B cell (primary cell): ENCODE results near the gene PALM3. TPM values are rescaled to one million over a fixed set of nuclear protein-coding genes. Genes with fewer than 3 reads are reported as not detected.

Source experiments
- ATAC-seq: fragments of 200-7000 bp; cut with Tn5 transposase; one replicate; pipeline ENCODE4 v1.10.0; 2021; ENCODE audit warnings: low read depth, mild to moderate bottlenecking, moderate number of reproducible peaks, moderate library complexity
- CTCF ChIA-PET: fragments of 350-600 bp; sonication (Branson Sonifier 250); formaldehyde crosslinking; loops from one replicate; lab custom pipeline; 2021; ENCODE audit warnings: antibody characterized with exemption, inconsistent platforms; lab: Charles Lee
- POLR2A ChIA-PET: fragments of 350-600 bp; sonication (Branson Sonifier 250); formaldehyde crosslinking; loops from one replicate; lab custom pipeline; 2021; ENCODE audit warnings: antibody characterized with exemption; lab: Charles Lee
- DNase-seq: peaks from one replicate; pipeline ENCODE4 v3.0.0; 2013
- H2AFZ ChIP-seq: 2 replicates; pipeline ENCODE4 v1.6.1; 2012; ENCODE audit warnings: mild to moderate bottlenecking, low read depth, low read length; ENCODE audit not compliant: insufficient read depth, poor library complexity, severe bottlenecking
- H3K27ac ChIP-seq, 2 donors: 1 replicate in 1 of 2; 2 replicates in 1 of 2; pipeline ENCODE4 v1.5.1; 2012 to 2013; ENCODE audit warnings: low read length in 2 of 2, mild to moderate bottlenecking in 2 of 2, moderate library complexity in 1 of 2
- H3K27me3 ChIP-seq, 4 experiments: fragments of 200-600 bp in 1 of 4; sonication (generic) in 1 of 4; replicated peaks in 1 of 4; 1 replicate in 2 of 4; 2 replicates in 2 of 4; pipeline versions ENCODE4 v1.6.1 to v1.7.0; 2013 to 2016; ENCODE audit warnings: low read length in 3 of 4, mild to moderate bottlenecking in 2 of 4, mixed read lengths in 1 of 4, moderate library complexity in 1 of 4; ENCODE audit not compliant: insufficient read depth in 4 of 4, control insufficient read depth in 3 of 4; ENCODE audit errors: control extremely low read depth in 1 of 4
- H3K36me3 ChIP-seq, 2 experiments: replicated peaks in 1 of 2; 1 replicate in 1 of 2; 2 replicates in 1 of 2; pipeline versions ENCODE4 v1.6.1 to v1.7.1; 2013; ENCODE audit warnings: low read length in 1 of 2; ENCODE audit not compliant: insufficient read depth in 2 of 2, control insufficient read depth in 1 of 2; ENCODE audit errors: control extremely low read depth in 1 of 2, extremely low read depth in 1 of 2
- H3K4me1 ChIP-seq, 2 donors: fragments of 200-600 bp in 1 of 2; sonication (generic) in 1 of 2; 1 replicate in 1 of 2; 2 replicates in 1 of 2; pipeline versions ENCODE4 v1.5.1 to v1.6.1; 2013 to 2017; ENCODE audit warnings: low read length in 2 of 2; ENCODE audit not compliant: control insufficient read depth in 2 of 2, insufficient read depth in 2 of 2
- H3K4me2 ChIP-seq: replicated peaks from 2 replicates; pipeline ENCODE3; 2012; ENCODE audit warnings: mild to moderate bottlenecking, low read depth, low read length; ENCODE audit not compliant: poor library complexity, severe bottlenecking
- H3K4me3 ChIP-seq, 5 experiments: fragments of 200-600 bp in 1 of 5; sonication (generic) in 1 of 5; 1 replicate in 3 of 5; 2 replicates in 2 of 5; pipeline versions ENCODE4 v1.5.1 to v1.7.0; 2011 to 2016; ENCODE audit warnings: low read length in 4 of 5, mild to moderate bottlenecking in 4 of 5, low read depth in 2 of 5, control low read depth in 1 of 5, moderate library complexity in 1 of 5; ENCODE audit not compliant: insufficient read depth in 1 of 5; ENCODE audit errors: control extremely low read depth in 1 of 5, extremely low read depth in 1 of 5
- H3K79me2 ChIP-seq: fragments of 200-600 bp; sonication (generic); one replicate; pipeline ENCODE4 v1.6.0; 2016; ENCODE audit warnings: low read length; ENCODE audit not compliant: control insufficient read depth, insufficient read depth
- H3K9ac ChIP-seq: fragments of 200-600 bp; sonication (generic); 2 replicates; pipeline ENCODE4 v1.6.1; 2017; ENCODE audit warnings: mild to moderate bottlenecking, low read length, moderate library complexity
- H3K9me3 ChIP-seq, 3 donors: one replicate each; pipeline versions ENCODE4 v1.6.1 to v1.7.1; 2013; ENCODE audit warnings: low read length in 2 of 3; ENCODE audit not compliant: control insufficient read depth in 2 of 3, insufficient read depth in 1 of 3; ENCODE audit errors: control extremely low read depth in 1 of 3
- H4K20me1 ChIP-seq: 2 replicates; pipeline ENCODE4 v1.6.0; 2012; ENCODE audit warnings: mild to moderate bottlenecking, low read length; ENCODE audit not compliant: insufficient read depth, control insufficient read depth, poor library complexity, severe bottlenecking
- H3K27ac Mint-ChIP-seq: one replicate; pipeline ENCODE4 v1.8.0; 2021; ENCODE audit warnings: mixed read lengths
- H3K27me3 Mint-ChIP-seq: one replicate; pipeline ENCODE4 v1.8.0; 2021; ENCODE audit warnings: mixed read lengths
- H3K4me1 Mint-ChIP-seq: one replicate; pipeline ENCODE4 v1.8.0; 2021; ENCODE audit warnings: mixed read lengths
- H3K4me3 Mint-ChIP-seq: one replicate; pipeline ENCODE4 v1.8.0; 2021; ENCODE audit warnings: mixed read lengths
- H3K9me3 Mint-ChIP-seq: one replicate; pipeline ENCODE4 v1.8.0; 2022; ENCODE audit warnings: mixed read lengths; ENCODE audit not compliant: insufficient read depth
- EZH2 ChIP-seq: IDR thresholded peaks from 2 replicates; pipeline ENCODE4 v1.6.1; 2012; ENCODE audit warnings: borderline replicate concordance, low read depth, mild to moderate bottlenecking, moderate library complexity, low read length; ENCODE audit not compliant: insufficient read depth, poor library complexity, severe bottlenecking
- WGBS: methylation state at CpG from one replicate; pipeline ENCODE4 v1.1.5; 2013; ENCODE audit warnings: missing lambda C conversion rate; ENCODE audit not compliant: insufficient coverage; 5-methylcytosine and 5-hydroxymethylcytosine counted together
- intact Hi-C: fragments of 100-400 bp; cut with micrococcal nuclease; formaldehyde crosslinking; loops from one replicate; pipeline ENCODE4 v1.10.0; 2022
- polyA plus RNA-seq: library from polyadenylated mRNA; depleted of rRNA; stranded (reverse); fragments of >200 nt; gene quantifications from 2 replicates; pipeline ENCODE4 v1.2.3, GENCODE V29; 2012
- total RNA-seq, 2 donors: library from RNA; stranded (reverse); fragments of 120-200 nt in 1 of 2; gene quantifications; 1 replicate in 1 of 2; 2 replicates in 1 of 2; pipeline versions ENCODE4 v1.2.3 to v1.2.4, GENCODE V29; 2013 to 2022
- TF ChIP-seq, protein P1 (sequence below): fragments of 200-600 bp; IDR thresholded peaks from one replicate; pipeline ENCODE4 v1.8.0; 2022; ENCODE audit warnings: antibody characterized with exemption, mild to moderate bottlenecking

The PALM3 gene
- total and polyA plus RNA-seq, 2 donors (not counting 1 experiment from before 2014, with no cell fraction given), result not detected

GRCh38 chr19:14059093-14059480, 2.8 kb downstream of the PALM3 start:
- Mint-ChIP-seq H3K4me1 (peaks cover 18% of the 10 kb centered on the region), H3K27ac (no peak overlapping the region), H3K9me3 (no peaks in the 10 kb centered on the region), H3K27me3 (peaks cover 37% of the 10 kb centered on the region), H3K4me3 (no peak overlapping the region)
- Histone ChIP-seq H3K27ac (no peak overlapping the region), H4K20me1 (no peaks in the 10 kb centered on the region), H3K27me3 (peaks cover 0 to 54% (median 28%) of the 10 kb centered on the region in 4 experiments), H3K4me3 (no peak overlapping the region), H3K79me2 (no peaks in the 10 kb centered on the region), H3K9me3 (peaks cover 0 to 8% (median 0%) of the 10 kb centered on the region in 3 donors), H3K4me2 (peak overlapping the region; percentile 45), H3K9ac (no peak overlapping the region), H3K4me1 (peaks cover 18 to 22% of the 10 kb centered on the region in 2 donors), H2AFZ (no peak overlapping the region), H3K36me3 (no peaks in the 10 kb centered on the region)
- peak; percentile 68 for DNase-seq
- WGBS, result 10% methylated on average over 13 of the region's 15 CpGs
- ATAC-seq, result no peak
- POLR2A ChIA-PET, result no interaction called here
- CTCF ChIA-PET, result interaction anchor here (0.8 to 3.4 kb wide), 22 partner anchors 10 to 290 kb away, joined by 3 to 43 read pairs (median 4); partner anchors contain the start of genes ASF1B, BRME1, CC2D1A and MISP3
- intact Hi-C loops, result loop anchor here (2.0 kb wide), 1 partner anchor 14 kb away; the partner anchor contains the start of gene MISP3
- TF ChIP-seq EZH2, result no peak
- TF ChIP-seq, protein P1, sequence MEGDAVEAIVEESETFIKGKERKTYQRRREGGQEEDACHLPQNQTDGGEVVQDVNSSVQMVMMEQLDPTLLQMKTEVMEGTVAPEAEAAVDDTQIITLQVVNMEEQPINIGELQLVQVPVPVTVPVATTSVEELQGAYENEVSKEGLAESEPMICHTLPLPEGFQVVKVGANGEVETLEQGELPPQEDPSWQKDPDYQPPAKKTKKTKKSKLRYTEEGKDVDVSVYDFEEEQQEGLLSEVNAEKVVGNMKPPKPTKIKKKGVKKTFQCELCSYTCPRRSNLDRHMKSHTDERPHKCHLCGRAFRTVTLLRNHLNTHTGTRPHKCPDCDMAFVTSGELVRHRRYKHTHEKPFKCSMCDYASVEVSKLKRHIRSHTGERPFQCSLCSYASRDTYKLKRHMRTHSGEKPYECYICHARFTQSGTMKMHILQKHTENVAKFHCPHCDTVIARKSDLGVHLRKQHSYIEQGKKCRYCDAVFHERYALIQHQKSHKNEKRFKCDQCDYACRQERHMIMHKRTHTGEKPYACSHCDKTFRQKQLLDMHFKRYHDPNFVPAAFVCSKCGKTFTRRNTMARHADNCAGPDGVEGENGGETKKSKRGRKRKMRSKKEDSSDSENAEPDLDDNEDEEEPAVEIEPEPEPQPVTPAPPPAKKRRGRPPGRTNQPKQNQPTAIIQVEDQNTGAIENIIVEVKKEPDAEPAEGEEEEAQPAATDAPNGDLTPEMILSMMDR, result peak; percentile 81
